ENCODE data around the gene F2R.
"Not testable (repeated sequence)": the region's sequence is repeated elsewhere in the genome, so short reads cannot be mapped to it uniquely, and the experiment has no call there.

Gene F2R

GRCh38 chr5:76718880-76719279, 3.0 kb downstream of the F2R start:
- DNase-seq (ENCODE audit: low spot score), result no peak

GRCh38 chr5:76720988-76721569, 5.2 kb downstream of the F2R start:
- no peak for DNase-seq (ENCODE audit: low spot score)

GRCh38 chr5:76723266-76723665, 7.3 kb downstream of the F2R start:
- DNase-seq (ENCODE audit: low spot score), result no peak

GRCh38 chr5:76723906-76724305, 8.0 kb downstream of the F2R start:
- no peak for DNase-seq (ENCODE audit: low spot score)

- no peak for DNase-seq (ENCODE audit: low spot score)
Observed at GRCh38 chr5:76724871-76725270, 8.9 kb downstream of the F2R start.

- no peak for DNase-seq (ENCODE audit: low spot score)
Observed at GRCh38 chr5:76728965-76729364, 13.0 kb downstream of the F2R start.

GRCh38 chr5:76729373-76730290, 13.7 kb downstream of the F2R start:
- DNase-seq (ENCODE audit: low spot score), result no peak

GRCh38 chr5:76732405-76733048, 16.6 kb downstream of the F2R start:
- no peak for DNase-seq (ENCODE audit: low spot score)

- DNase-seq (ENCODE audit: low spot score), result peak; percentile 92
Observed at GRCh38 chr5:76733049-76733417, 17.1 kb downstream of the F2R start.

GRCh38 chr5:76735762-76736545, 20.0 kb downstream of the F2R start:
- no peak for DNase-seq (ENCODE audit: low spot score)

GRCh38 chr5:76736679-76737556, 21.0 kb downstream of the F2R start:
- DNase-seq (ENCODE audit: low spot score), result peak; percentile 52

GRCh38 chr5:76737846-76738245, 21.9 kb downstream of the F2R start:
- no peak for DNase-seq (ENCODE audit: low spot score)

GRCh38 chr5:76741506-76741905, 25.6 kb downstream of the F2R start:
- not testable (repeated sequence) for DNase-seq (ENCODE audit: low spot score)

GRCh38 chr5:76742583-76742982, 26.7 kb downstream of the F2R start:
- DNase-seq (ENCODE audit: low spot score), result no peak

GRCh38 chr5:76744632-76745031, 28.7 kb downstream of the F2R start:
- DNase-seq (ENCODE audit: low spot score), result no peak

- DNase-seq (ENCODE audit: low spot score), result no peak
Observed at GRCh38 chr5:76745670-76746069, 29.7 kb downstream of the F2R start.

- no peak for DNase-seq (ENCODE audit: low spot score)
Observed at GRCh38 chr5:76746677-76747076, 30.8 kb downstream of the F2R start.

- no peak for DNase-seq (ENCODE audit: low spot score)
Observed at GRCh38 chr5:76747706-76748105, 31.8 kb downstream of the F2R start.

- DNase-seq (ENCODE audit: low spot score), result no peak
Observed at GRCh38 chr5:76751291-76751690, 35.4 kb downstream of the F2R start.

- DNase-seq (ENCODE audit: low spot score), result no peak
Observed at GRCh38 chr5:76754668-76755078, 38.7 kb downstream of the F2R start.

Measured in activated CD4-positive, alpha-beta T cell treated with anti-CD3 and anti-CD28 coated beads, Interleukin-2, Interleukin-4, amounts not matched to agents 100 ng/mL and 50 ng/mL, durations not matched to agents 16 hours and 8 hours (primary cell).